Left lung (tissue), 10 donors: ENCODE results near the gene CPED1. TPM values are rescaled to one million over a fixed set of nuclear protein-coding genes. Genes with fewer than 3 reads are reported as not detected.
"Not testable (repeated sequence)": the region's sequence is repeated elsewhere in the genome, so short reads cannot be mapped to it uniquely, and the experiment has no call there.

ENCODE experiments used
- ATAC-seq: fragments of 200-7000 bp; cut with Tn5 transposase; one replicate; pipeline ENCODE4 v1.9.1; 2020; ENCODE audit warnings: moderate library complexity
- DNase-seq, 4 donors: peaks; one replicate each; pipeline ENCODE4 v3.0.0-alpha.2; 2013 to 2020
- H3K27ac ChIP-seq, 2 donors: fragments of 200-600 bp; sonication (generic) in 1 of 2; one replicate each; pipeline versions ENCODE4 v1.5.0 to v1.8.0; 2020 to 2021
- H3K27me3 ChIP-seq, 2 donors: fragments of 200-600 bp; sonication (generic) in 1 of 2; one replicate each; pipeline versions ENCODE4 v1.5.0 to v1.8.0; 2020 to 2021
- H3K36me3 ChIP-seq, 2 donors: fragments of 200-600 bp; sonication (generic) in 1 of 2; one replicate each; pipeline versions ENCODE4 v1.5.0 to v1.8.0; 2020 to 2021
- H3K4me1 ChIP-seq, 2 donors: fragments of 200-600 bp; one replicate each; pipeline ENCODE4 v1.8.0; 2021
- H3K4me3 ChIP-seq, 2 donors: fragments of 200-600 bp; sonication (generic) in 1 of 2; one replicate each; pipeline versions ENCODE4 v1.5.0 to v1.8.0; 2020 to 2021; ENCODE audit warnings: mild to moderate bottlenecking in 1 of 2
- H3K9me3 ChIP-seq, 2 donors: fragments of 200-600 bp; sonication (generic) in 1 of 2; one replicate each; pipeline versions ENCODE4 v1.5.0 to v1.8.0; 2020 to 2021
- CTCF ChIP-seq, 2 donors: fragments of 200-600 bp; sonication (generic) in 1 of 2; IDR thresholded peaks; one replicate each; pipeline versions ENCODE4 v1.5.0 to v1.8.0; 2021; ENCODE audit warnings: antibody characterized with exemption in 2 of 2
- intact Hi-C, 2 donors: fragments of 100-400 bp; cut with DNase I; formaldehyde crosslinking; loops; one replicate each; pipeline versions ENCODE4 v1.11.2 to v1.14.2; 2022
- polyA plus RNA-seq, 6 donors: library from polyadenylated mRNA; unstranded; fragments of 120-200 nt; gene quantifications; one replicate each; pipeline ENCODE4 v1.2.1, GENCODE V29; 2013; ENCODE audit not compliant: insufficient read length in 6 of 6
- total RNA-seq, 2 donors: library from RNA; stranded (reverse); fragmentation: NEBNext Ultra II Directional; extraction: Animal tissue kit (Norgen Biotek cat#: 25700); gene quantifications; one replicate each; pipeline ENCODE4 v1.2.1, GENCODE V29; 2021
- donor health status: DM: no; HTN: yes; CAD: no.
- donor health status: DM: no; HTN: no; CAD: no.

Gene CPED1
- total and polyA plus RNA-seq, 8 donors: 8.8 to 29.6 (median 22.8) TPM

- Histone ChIP-seq H3K4me3 (no peak overlapping the region), H3K9me3 (no peaks in the 10 kb centered on the region), H3K27ac (no peak overlapping the region), H3K27me3 (no peaks in the 10 kb centered on the region), H3K4me1 (peaks cover 12 to 35% of the 10 kb centered on the region in 2 donors), H3K36me3 (no peaks in the 10 kb centered on the region)
- TF ChIP-seq CTCF (IDR thresholded peaks at IDR 0.05): no peak
- no peak for DNase-seq
- ATAC-seq: no peak
- intact Hi-C loops: no loop called here
Observed at GRCh38 chr7:121002757-121003200, 14.3 kb downstream of the CPED1 start.

GRCh38 chr7:121003986-121004685 is 15.6 kb downstream of the CPED1 start:
- intact Hi-C loops: no loop called here
- Histone ChIP-seq H3K27ac (no peak overlapping the region), H3K9me3 (no peaks in the 10 kb centered on the region), H3K36me3 (no peaks in the 10 kb centered on the region), H3K27me3 (no peaks in the 10 kb centered on the region), H3K4me1 (peaks cover 8 to 23% of the 10 kb centered on the region in 2 donors), H3K4me3 (no peak overlapping the region)
- no peak for TF ChIP-seq CTCF (IDR thresholded peaks at IDR 0.05)
- DNase-seq (no peak), ATAC-seq (no peak)

GRCh38 chr7:121005058-121005457 is 16.5 kb downstream of the CPED1 start:
- H3K27me3 ChIP-seq, H3K27ac ChIP-seq, DNase-seq, ATAC-seq, H3K9me3 ChIP-seq, H3K4me3 ChIP-seq, H3K36me3 ChIP-seq, intact Hi-C loops: not testable (repeated sequence)
- H3K4me1 ChIP-seq: peaks cover 0 to 14% of the 10 kb centered on the region in 2 donors

GRCh38 chr7:121005996-121006584 is 17.6 kb downstream of the CPED1 start:
- no peak for TF ChIP-seq CTCF (IDR thresholded peaks at IDR 0.05)
- no peak overlapping the region for H3K27ac ChIP-seq
- no peak for DNase-seq
- H3K36me3 ChIP-seq: no peaks in the 10 kb centered on the region
- no peaks in the 10 kb centered on the region for H3K9me3 ChIP-seq
- H3K4me3 ChIP-seq: no peak overlapping the region
- no peak for ATAC-seq
- intact Hi-C loops: no loop called here
- H3K4me1 ChIP-seq: peaks cover 0 to 9% of the 10 kb centered on the region in 2 donors
- H3K27me3 ChIP-seq: no peaks in the 10 kb centered on the region

GRCh38 chr7:121006711-121007315 is 18.3 kb downstream of the CPED1 start:
- Histone ChIP-seq H3K27ac (no peak overlapping the region), H3K4me3 (no peak overlapping the region), H3K36me3 (no peaks in the 10 kb centered on the region), H3K4me1 (peaks cover 0 to 9% of the 10 kb centered on the region in 2 donors), H3K9me3 (no peaks in the 10 kb centered on the region), H3K27me3 (no peaks in the 10 kb centered on the region)
- intact Hi-C loops: no loop called here
- TF ChIP-seq CTCF (IDR thresholded peaks at IDR 0.05): no peak
- DNase-seq (no peak), ATAC-seq (no peak)
